HL-60/S4 treated with phorbol 12-myristate 13-acetate at 8.2 ng/mL for 4 days and 3 days (cell line): ENCODE measurements around the gene METTL23.
"Not testable (repeated sequence)": the region's sequence is repeated elsewhere in the genome, so short reads cannot be mapped to it uniquely, and the experiment has no call there.

ENCODE experiments used
- in situ Hi-C: fragments of 300-500 bp; cut with MboI; formaldehyde crosslinking; loops from 2 replicates; pipeline ENCODE4 v1.15.0; 2022; ENCODE audit warnings: low sequenced_read_pairs

The METTL23 gene

DNA sequence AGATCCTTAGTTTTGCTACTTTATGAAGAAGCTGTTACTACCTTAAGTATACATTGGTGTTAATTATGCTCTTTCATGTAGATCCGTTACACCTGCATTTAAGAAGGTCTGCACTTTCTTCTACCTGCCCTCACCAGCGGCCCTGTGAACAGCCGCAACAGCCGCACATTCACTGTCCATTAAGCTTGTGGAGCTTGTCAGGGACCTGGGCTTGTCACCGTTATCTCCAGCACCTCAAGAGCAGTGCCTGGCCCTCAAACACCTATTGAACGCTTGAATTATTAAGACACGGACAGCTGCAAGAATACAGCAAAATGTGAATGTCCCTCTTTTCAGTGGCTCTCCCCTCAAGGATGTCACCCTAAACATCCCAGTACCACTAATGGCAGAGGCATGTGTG, 12.9 kb upstream of the METTL23 start:
- in situ Hi-C loops = no loop called here

DNA sequence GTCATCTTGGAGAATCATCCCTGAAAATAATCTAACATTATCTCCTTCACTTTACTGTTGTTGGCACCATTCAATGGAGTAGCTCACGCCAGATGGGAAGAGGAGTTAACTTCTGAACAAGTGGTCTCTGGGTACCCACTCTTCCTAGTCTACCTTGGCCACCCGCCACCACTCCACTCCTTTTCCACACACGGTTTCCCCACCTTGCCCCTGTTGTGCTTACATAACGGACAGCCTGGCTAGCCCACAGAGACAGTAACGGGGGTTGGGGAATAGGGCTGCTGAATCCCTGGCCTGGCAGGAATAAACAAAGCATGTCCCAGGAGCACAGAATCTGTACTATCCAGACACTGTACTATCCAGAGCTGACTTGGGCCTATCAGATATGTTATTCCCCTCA, 12.3 kb upstream of the METTL23 start:
- in situ Hi-C loops = no loop called here

DNA sequence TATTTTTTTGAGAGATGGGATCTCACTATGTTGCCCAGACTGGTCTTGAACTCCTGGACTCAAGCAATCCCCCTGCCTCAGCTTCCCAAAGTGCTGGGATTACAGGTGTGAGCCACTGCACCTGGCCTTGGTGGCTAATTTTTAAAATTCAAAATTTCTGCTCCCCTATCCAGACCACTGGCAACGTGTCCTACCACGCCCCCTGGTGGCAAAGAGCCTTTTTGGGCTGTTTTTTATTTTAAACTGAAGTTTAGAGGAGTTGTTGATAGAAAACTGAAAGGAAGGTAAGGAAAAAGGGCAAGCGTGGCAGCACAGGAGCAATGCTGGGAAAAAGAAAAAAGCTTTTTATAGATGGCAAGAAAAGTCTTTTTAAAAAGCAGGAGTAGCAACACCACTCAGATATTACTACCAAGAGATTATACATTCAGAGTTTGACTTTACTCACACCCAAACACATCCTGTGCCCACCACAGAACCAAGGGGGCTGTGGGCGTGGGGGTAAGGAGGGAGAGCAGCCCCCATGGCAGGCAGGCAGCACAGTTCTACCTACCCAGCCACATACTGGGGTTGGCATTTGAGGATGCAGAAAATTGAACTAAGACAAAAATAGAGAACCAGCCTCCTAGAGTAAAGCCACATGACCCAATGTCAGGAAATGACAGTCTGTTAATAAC, 11.7 kb upstream of the METTL23 start:
- in situ Hi-C loops = no loop called here

DNA sequence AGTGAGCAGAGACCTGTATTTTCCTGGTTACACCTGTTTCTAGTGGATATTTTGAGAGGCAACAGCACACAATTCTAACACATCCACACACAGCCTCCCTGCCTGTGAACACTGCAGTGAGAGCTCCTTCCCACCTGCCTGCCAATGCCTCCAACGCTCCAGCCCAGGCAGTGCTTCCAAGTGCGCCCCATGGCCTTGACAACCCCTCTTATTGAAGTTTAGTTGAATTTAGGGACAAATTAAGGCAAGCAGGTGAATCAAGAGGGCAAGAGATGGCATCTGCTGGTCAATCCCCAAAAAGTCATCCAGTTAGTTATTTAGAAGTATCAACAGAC, 11.2 kb upstream of the METTL23 start:
- in situ Hi-C loops = no loop called here

DNA sequence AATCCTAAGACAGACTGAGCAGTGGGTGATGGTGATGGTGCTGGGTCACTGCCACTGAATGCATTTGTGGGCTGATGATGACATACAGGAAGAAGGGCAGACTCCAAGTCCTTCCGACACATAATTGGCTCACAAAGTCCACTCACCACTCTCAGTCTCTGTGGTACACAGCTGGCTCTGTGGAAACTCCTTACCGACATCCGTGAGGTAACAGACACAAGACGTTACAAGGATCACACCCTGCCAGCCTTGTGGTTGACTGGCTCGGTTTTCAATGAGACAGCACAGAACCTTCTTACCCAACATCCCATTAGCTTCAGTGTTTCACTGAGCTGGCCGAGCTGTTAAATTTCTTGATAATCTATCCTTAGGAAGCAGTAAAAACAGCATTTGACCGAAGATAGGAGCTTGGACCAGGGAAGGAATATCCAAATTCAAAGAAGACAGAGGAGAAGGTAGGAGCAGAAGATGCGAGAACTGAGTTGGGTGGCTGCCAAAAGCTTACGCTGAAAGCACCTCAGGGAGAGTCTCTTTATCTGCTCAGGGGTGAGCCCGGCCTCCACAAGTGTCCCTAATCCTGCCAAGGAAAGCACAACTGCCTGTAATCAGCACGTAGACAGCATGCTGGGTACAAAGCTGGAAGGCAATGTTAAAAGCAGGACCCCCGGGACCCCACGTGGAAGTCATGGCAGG, 10.3 kb upstream of the METTL23 start:
- in situ Hi-C loops = no loop called here

DNA sequence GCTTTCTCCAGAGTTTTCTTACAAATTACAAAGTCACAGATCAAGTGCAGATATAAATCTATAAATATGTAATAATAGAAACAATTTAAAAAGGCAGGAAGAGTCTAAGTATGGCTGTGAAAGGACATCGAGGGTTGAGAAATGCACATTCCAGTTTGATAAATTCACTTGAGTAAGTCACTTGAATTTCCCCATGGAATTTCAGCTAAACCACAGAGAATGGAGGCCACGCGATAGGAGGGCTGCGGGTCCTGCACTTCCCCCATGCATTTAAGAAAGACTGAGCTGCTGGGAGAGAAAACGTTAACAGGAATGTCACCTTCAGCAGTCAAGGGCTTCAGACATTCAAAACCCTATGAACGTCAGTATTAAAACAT, 9.8 kb upstream of the METTL23 start:
- in situ Hi-C loops = no loop called here

DNA sequence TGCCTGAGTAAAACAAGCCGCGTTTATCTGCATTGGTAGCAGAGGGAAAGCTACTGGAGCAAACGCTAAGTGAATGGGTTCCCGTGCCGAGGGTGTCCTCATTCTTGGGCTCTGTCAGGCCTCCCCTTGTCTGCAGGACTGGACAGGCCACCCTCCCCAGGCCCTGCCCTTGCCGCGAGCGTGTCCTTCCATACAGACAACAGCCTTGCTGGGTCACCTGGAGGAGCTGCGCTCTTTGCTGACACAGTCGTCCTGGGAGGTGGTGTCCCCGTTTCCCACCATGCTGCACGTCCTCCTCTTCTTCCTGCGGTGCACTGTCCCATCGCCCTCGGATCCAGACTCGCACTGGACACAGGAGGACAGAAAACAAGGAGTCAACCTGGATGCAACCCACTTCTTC, 8.1 kb upstream of the METTL23 start:
- in situ Hi-C loops = no loop called here

DNA sequence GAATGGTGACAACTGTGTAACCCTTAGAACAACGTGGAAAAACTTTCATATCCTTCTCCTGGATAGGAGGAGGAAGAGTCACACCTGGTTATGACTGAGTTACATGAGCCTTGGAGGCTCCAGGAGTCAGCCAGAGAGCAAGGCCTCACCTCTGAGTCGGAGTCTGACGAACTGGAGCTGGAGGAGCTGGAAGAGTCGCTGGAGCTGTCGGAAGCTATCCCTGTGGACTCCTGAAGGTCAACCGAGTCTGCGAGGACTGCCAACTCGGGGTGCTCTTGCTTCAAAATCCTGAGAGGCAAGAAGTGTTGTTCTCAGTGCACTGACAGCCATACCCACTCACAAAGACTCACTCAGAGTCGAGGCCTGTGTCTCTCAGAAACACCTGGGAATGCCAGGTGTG, 6.4 kb upstream of the METTL23 start:
- in situ Hi-C loops = no loop called here

DNA sequence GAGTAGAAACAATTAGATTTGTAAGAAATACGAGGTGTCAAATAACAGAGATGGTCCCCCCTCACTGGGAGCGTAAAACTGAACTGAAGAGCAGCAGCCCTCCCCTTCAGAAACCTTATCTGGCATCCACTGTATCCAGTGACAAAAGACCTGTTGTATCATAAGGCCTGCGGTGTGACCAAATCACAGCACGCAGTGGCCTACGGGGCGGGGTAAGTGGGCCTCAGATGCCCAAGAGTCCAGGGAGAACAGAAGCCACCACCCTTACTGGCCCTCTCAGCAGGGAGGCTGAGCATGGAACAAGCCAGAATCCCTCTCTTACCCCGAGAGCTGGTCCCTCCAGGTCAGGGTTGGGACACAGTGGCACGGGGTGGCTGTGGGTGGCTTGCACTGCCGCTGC, 5.7 kb upstream of the METTL23 start:
- in situ Hi-C loops = no loop called here

DNA sequence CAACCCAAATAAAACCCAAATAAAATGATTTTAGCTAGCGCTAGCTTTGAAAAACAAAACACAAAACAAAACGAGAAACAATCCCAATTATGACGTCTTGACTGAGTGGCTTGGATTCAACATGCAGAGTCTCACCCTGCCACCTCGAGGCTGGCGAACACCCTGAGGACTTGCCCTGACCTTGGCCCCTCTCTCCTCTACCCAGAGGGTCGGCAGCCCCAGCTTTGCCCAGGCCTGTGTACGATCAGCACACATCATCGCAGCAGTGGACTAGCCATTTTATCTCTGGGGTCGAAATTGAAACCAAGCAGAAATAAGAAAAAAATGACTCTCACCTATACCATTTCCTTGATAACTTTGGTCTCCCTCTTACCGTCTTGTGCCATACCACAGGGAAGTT, 5.2 kb upstream of the METTL23 start:
- in situ Hi-C loops = no loop called here

DNA sequence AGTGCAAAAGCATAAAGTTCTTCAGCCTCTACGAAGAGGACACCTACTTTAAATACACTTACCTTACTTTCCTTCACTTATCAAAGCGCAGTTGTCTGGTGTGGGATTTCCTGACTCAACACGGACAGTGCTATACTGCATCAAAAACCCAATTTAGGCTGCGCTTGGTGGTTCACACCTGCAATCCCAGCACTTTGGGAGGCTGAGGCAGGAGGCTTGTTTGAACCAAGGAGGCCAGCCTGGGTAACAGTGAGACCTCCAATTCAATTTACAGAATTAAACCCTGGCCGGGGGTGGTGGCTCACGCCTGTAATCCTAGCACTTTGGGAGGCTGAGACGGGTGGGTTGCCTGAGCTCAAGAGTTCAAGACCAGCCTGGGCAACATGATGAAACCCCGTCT, 4.4 kb upstream of the METTL23 start:
- in situ Hi-C loops = no loop called here

DNA sequence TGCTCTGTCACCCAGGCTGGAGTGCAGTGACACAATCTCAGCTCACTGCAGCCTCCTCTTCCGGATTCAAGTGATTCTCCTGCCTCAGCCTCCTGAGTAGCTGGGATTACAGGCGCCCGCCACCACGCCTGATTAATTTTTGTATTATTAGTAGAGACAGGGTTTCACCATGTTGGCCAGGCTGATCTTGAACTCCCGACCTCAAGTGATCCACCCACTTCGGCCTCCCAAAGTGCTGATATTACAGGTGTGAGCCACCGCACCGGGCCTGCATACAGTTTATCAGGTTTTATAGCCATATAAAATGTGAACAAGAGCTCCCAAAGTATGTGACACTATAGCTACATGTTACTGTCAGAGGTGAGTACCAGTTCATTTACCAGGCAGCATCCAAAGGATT, 3.7 kb upstream of the METTL23 start:
- in situ Hi-C loops = not testable (repeated sequence)

DNA sequence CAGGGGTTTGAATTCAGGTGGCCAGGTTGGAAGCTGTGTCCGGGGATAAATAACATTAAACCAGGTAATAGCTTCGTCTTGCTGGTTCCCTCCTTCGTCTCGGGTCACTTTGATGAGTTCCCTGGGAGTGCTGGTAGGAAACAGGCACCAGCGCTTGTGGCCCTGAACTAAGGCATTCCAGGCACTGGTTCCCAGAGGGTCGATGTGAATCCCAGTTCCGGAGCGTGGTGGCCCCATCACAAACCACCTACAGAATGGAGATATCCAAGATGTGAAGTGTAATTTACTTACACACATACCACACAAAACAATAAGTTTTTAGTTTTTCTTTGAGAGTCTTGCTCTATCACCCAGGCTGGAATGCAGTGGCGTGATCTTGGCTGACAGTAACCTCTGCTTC, 2.8 kb upstream of the METTL23 start:
- in situ Hi-C loops = no loop called here

DNA sequence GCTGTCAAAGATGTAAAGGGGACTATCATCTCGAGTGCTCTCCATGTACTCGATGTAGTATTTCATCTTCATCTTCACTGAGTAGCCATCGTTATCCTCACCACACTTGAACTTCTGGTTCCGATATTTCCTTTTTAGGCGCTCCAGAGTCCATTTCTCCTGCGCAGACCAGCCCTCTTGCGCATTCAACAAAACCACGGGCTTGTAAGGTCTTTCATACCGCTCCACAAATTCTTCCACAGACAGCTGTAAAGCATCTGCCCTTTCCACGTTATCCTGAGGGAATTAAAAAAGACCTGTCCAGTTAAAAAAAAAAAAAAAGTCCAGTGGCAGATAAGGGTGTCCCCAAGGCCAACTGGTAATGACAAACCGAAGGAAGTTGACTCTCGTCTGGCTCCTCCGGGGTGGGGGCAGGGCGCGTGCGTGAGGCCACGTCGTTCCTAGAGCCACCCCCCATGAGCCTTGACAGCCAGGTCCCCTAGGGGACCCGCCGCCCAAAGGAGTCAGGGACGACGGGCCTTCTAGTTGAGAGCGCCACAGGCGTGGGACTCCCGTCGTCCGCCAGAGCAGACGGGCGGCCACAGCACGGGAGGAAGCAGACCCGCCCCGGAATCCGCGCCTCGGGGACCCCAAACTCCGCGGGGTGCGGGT, 934 bp upstream of the METTL23 start:
- in situ Hi-C loops = no loop called here

DNA sequence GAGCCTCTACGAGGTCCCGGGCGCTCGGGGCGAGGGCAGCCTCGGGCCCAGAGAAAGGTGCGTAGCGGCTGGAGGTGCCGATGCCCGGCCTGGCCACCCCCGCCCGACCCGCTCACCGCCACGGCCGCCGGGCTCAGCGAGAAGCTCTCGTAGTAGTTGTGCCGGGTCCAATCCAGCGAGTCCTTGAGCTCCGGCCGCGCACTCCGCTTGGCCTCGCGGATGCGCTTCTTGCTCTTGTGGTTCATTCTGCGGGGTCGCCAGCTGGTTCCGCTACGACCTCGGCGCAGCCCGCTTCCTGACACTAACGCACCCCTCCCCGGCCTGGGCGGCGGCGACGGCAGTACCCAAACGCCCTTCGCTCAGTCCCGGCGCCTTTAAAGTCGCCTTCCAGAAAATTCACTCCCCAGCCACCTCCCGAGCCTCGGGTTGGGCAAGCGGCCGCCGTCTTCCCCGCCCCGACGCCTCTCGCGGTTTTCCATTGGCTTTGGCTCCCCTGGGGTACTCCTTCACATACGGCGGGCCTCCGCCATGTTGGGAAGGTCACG, 336 bp upstream of the METTL23 start, which contains the start of gene JMJD6:
TSS of gene JMJD6 (minus strand) at position 376 of the 545 bp plus-strand sequence. CDS start at position 245, 131 bp downstream.
- in situ Hi-C loops = no loop called here

DNA sequence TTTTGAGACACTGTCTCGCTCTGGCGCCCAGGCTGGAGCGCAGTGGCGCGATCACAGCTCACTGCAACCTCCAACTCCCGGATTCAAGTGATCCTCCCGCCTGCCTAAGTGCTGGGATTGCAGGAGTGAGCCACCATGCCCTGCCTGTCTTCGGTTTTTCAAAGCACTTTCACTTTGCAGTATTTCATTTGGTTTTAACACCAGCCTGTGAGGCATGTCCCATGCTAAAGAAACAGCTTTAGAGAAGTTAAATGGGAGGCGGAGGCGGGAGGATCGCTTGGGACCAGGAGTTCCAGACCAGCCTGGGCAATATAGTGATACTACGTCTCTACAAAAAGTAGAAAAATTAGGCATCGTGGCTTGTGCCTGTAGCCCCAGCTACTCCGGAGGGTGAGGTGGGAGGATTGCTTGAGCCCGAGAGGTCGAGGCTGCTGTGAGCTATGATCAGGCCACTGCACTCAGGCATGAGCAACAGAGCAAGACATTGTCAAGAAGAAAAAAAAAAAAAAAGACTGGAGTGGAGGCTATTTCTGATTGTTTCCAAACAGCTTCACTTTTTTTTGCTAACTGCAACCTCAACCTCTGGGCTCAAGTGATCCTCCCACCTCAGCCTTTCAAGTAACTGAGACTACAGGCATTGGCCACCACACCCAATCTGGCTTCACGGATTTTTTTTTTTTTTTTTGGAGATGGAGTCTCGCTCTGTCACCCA, 1.3 kb downstream of the METTL23 start:
- in situ Hi-C loops = no loop called here

DNA sequence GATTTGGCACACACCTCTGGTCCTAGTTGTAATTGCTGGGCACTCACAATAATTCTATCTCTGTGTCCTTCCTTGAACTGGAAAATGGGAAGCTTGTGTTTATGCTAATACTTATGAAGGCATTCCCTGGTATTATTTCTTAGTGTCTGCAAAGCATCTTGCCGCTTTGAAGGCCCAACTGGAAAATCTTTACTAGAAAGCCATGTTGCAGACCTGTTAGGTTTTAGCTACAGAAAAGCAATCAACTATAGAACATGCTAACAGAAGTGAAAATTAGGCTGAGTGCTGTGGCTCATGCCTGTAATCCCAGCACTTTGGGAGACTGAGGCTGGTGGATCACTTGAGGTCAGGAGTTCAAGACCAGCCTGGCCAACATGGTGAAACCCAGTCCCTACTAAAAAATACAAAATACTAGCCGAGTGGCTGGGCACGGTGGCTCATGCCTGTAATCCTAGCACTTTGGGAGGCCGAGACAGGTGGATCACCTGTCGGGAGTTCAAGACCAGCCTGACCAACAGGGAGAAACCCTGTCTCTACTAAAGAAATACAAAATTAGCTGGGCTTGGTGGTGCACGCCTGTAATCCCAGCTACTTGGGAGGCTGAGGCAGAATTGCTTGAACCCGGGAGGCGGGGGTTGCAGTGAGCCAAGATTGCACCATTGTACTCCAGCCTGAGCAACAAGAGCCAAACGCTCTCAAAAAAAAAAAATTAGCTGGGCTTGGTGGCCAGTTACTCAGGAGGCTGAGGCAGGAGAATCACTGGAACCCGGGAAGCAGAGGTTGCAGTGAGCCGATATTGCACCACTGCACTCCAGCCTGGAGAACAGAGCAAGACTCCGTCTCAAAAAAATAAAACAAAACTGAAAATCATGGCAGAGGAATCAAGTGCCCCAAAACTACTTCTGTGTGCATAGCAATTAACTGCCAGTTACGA, 5.4 kb downstream of the METTL23 start:
- in situ Hi-C loops = not testable (repeated sequence)

DNA sequence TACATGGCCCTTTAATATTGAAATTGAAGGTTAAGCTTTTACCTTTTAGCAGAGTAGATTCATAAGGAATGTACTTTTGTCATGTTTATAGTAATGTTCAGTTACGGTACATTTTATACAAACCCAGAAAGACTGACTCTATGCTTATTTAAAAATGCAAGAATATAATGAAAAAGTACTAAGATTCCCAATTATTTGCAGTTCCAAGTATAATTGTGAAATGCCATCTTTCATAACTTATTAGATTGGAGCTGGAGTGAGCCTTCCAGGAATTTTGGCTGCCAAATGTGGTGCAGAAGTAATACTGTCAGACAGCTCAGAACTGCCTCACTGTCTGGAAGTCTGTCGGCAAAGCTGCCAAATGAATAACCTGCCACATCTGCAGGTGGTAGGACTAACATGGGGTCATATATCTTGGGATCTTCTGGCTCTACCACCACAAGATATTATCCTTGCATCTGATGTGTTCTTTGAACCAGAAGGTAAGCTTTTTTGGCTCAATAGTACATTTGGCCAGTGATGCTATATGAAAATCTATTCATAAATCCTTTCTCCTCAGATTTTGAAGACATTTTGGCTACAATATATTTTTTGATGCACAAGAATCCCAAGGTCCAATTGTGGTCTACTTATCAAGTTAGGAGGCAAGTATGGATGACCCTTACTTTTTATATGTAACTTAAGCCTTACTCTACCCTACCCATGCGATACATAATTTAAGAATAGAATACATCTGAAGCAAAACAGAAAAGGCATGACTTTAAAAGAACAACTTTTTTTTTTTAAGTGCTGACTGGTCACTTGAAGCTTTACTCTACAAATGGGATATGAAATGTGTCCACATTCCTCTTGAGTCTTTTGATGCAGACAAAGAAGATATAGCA, 6.3 kb downstream of the METTL23 start:
- in situ Hi-C loops = no loop called here

DNA sequence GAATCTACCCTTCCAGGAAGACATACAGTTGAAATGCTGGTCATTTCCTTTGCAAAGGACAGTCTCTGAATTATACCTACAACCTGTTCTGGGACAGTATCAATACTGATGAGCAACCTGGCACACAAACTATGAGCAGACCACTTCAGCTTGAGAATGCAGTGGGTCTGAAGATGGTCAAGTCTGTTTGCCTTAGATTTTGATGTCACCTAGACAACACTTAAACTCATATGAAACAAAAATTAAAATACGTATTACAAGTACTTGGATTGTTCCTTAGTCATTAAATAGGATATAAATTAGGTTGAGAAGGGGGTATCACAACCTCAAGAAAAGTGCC, 6.9 kb downstream of the METTL23 start:
- in situ Hi-C loops = no loop called here
